Measurements from ENCODE around the gene ASXL3.

DNA sequence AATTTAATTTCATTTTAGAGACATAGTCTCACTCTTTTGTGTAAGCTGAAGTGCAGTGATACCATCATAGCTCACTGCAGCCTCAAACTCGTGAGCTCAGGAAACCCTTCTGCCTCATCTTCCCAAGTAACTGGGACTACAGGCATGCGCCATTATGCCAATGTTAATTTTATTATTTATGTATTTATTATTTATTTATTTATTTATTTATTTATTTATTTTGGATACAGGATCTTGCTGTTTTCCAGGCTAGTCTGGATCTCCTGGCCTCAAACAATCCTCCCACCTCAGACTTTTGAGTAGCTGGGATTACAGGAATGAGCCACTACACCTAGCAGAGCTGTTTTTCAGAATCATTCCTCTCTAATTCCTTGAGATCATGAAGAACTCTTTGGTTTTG, 99.9 kb downstream of the ASXL3 start:
- TF ChIP-seq CTCF (conservative IDR thresholded peaks at IDR 0.05; ENCODE audit: low read depth, low read length) = no peak
- TF ChIP-seq EZH2 (IDR thresholded peaks at IDR 0.05; ENCODE audit: low read length, unreplicated experiment) = no peak
